ENCODE data around the gene ZNF484. TPM values are rescaled to one million over a fixed set of nuclear protein-coding genes. Genes with fewer than 3 reads are reported as not detected.

Gene ZNF484
- total RNA-seq, 1 experiment from 2014 or later = 3.6 TPM

- Mint-ChIP-seq H3K4me3 (ENCODE audit: unreplicated experiment) (no peak overlapping the region), H3K27ac (ENCODE audit: unreplicated experiment) (no peak overlapping the region), H3K9me3 (ENCODE audit: unreplicated experiment) (no peaks in the 10 kb centered on the region), H3K36me3 (ENCODE audit: insufficient read depth, unreplicated experiment) (no peaks in the 10 kb centered on the region), H3K27me3 (ENCODE audit: insufficient read depth, unreplicated experiment) (peaks cover 12% of the 10 kb centered on the region), H3K4me1 (ENCODE audit: low read depth, unreplicated experiment) (no peaks in the 10 kb centered on the region)
- ChIA-PET CTCF (no interaction called here), POLR2A (no interaction called here)
- Histone ChIP-seq H3K9me3 (no peaks in the 10 kb centered on the region), H3K27me3 (replicated peaks; ENCODE audit: control insufficient read depth, insufficient read depth, low read length) (no peaks in the 10 kb centered on the region), H3K4me3 (ENCODE audit: low read depth, low read length) (no peak overlapping the region), H3K36me3 (ENCODE audit: control insufficient read depth, insufficient read depth, low read length) (no peaks in the 10 kb centered on the region), H3K4me1 (no peaks in the 10 kb centered on the region)
- no peak for DNase-seq
- intact Hi-C loops (cut with micrococcal nuclease; ENCODE audit: unreplicated experiment) = no loop called here
- no peak for TF ChIP-seq CTCF (IDR thresholded peaks at IDR 0.05; ENCODE audit: insufficient read depth in 1 of 2, low read depth in 1 of 2, low read length in 1 of 2, severe bottlenecking in 1 of 2, unreplicated experiment in 1 of 2)
- BruUV-seq (replicated peaks) = no TSS peak
These were observed 82.1 kb downstream of the ZNF484 start for GRCh38 chr9:92795598-92796336.

Other genes starting within 250 kb of the ZNF484 start
- 5.0 and 5.4 TPM in 2 replicates for gene IPPK, start 207.9 kb downstream of the ZNF484 start, total RNA-seq (2022)
- gene BICD2, start 113.2 kb downstream of the ZNF484 start, total RNA-seq (2022) = 13.0 and 13.7 TPM in 2 replicates
- 25.7 and 26.6 TPM in 2 replicates for gene FGD3, start 69.5 kb upstream of the ZNF484 start, total RNA-seq (2022)
- 2.2 and 2.9 TPM in 2 replicates for gene SUSD3, start 180.7 kb upstream of the ZNF484 start, total RNA-seq (2022)
- gene CARD19, start 218.2 kb upstream of the ZNF484 start, total RNA-seq (2022) = 10.6 and 11.4 TPM in 2 replicates